Neural progenitor cell (in vitro differentiated cells): ENCODE measurements around the gene LRRC25. TPM values are rescaled to one million over a fixed set of nuclear protein-coding genes. Genes with fewer than 3 reads are reported as not detected.
A peak's percentile ranks its signal among the peaks of the same experiment; 100 is the strongest.

Experiments
- DNase-seq: peaks from one replicate; pipeline ENCODE4 v3.0.0-alpha.2; 2016; ENCODE audit warnings: low spot score
- H2AFZ ChIP-seq: fragments of 200-600 bp; sonication (generic); replicated peaks from 2 replicates; pipeline ENCODE4 v1.6.1; 2016; ENCODE audit warnings: antibody characterized with exemption
- H3F3A ChIP-seq: fragments of 200-600 bp; sonication (generic); 2 replicates; pipeline ENCODE4 v1.6.1; 2016; ENCODE audit warnings: antibody characterized with exemption, low read depth
- H3K27ac ChIP-seq: fragments of 200-600 bp; sonication (generic); 2 replicates; pipeline ENCODE4 v1.5.1; 2016; ENCODE audit warnings: mild to moderate bottlenecking
- H3K27me3 ChIP-seq: fragments of 200-600 bp; sonication (generic); 2 replicates; pipeline ENCODE4 v1.6.1; 2016; ENCODE audit warnings: mild to moderate bottlenecking, moderate library complexity
- H3K36me3 ChIP-seq: fragments of 200-600 bp; sonication (generic); 2 replicates; pipeline ENCODE4 v1.5.1; 2016
- H3K4me1 ChIP-seq: fragments of 200-600 bp; sonication (generic); 2 replicates; pipeline ENCODE4 v1.6.1; 2016; ENCODE audit warnings: mixed run types
- H3K4me2 ChIP-seq: fragments of 200-600 bp; sonication (generic); 2 replicates; pipeline ENCODE4 v1.6.1; 2016
- H3K4me3 ChIP-seq: fragments of 200-600 bp; sonication (generic); 2 replicates; pipeline ENCODE4 v1.5.1; 2016
- H3K79me2 ChIP-seq: fragments of 200-600 bp; sonication (generic); 2 replicates; pipeline ENCODE4 v1.6.1; 2016; ENCODE audit warnings: low read depth
- H3K9ac ChIP-seq: fragments of 200-600 bp; sonication (generic); 2 replicates; pipeline ENCODE4 v1.6.1; 2016
- H3K9me3 ChIP-seq: fragments of 200-600 bp; sonication (generic); 2 replicates; pipeline ENCODE4 v1.5.1; 2016; ENCODE audit warnings: low read depth
- H4K20me1 ChIP-seq: fragments of 200-600 bp; sonication (generic); 2 replicates; pipeline ENCODE4 v1.6.1; 2016; ENCODE audit warnings: low read depth
- H3K27ac Mint-ChIP-seq: 3 replicates; pipeline ENCODE4 v1.8.0; 2021; ENCODE audit warnings: mixed read lengths
- H3K27me3 Mint-ChIP-seq: 2 replicates; pipeline ENCODE4 v1.8.0; 2022; ENCODE audit warnings: low read depth, mild to moderate bottlenecking, inconsistent platforms, moderate library complexity, mixed read lengths; ENCODE audit not compliant: insufficient read depth
- H3K36me3 Mint-ChIP-seq: 3 replicates; pipeline ENCODE4 v1.8.0; 2021; ENCODE audit warnings: mixed read lengths
- H3K4me1 Mint-ChIP-seq: 3 replicates; pipeline ENCODE4 v1.8.0; 2021; ENCODE audit warnings: mixed read lengths
- H3K4me3 Mint-ChIP-seq: 3 replicates; pipeline ENCODE4 v1.8.0; 2021; ENCODE audit warnings: mild to moderate bottlenecking, moderate library complexity, mixed read lengths
- H3K9me3 Mint-ChIP-seq: 3 replicates; pipeline ENCODE4 v1.8.0; 2020; ENCODE audit warnings: mixed read lengths
- CTCF ChIP-seq: fragments of 200-600 bp; sonication (generic); IDR thresholded peaks from 2 replicates; pipeline ENCODE4 v1.5.1; 2017; ENCODE audit warnings: antibody characterized with exemption, mild to moderate bottlenecking
- EZH2 ChIP-seq: fragments of 200-600 bp; sonication (generic); IDR thresholded peaks from 2 replicates; pipeline ENCODE4 v1.6.1; 2017; ENCODE audit warnings: antibody characterized with exemption, mild to moderate bottlenecking, moderate library complexity
- EZH2phosphoT487 ChIP-seq: fragments of 200-600 bp; sonication (generic); IDR thresholded peaks from 2 replicates; pipeline ENCODE4 v1.6.1; 2017; ENCODE audit warnings: antibody characterized with exemption
- total RNA-seq: library from RNA; depleted of rRNA; stranded (reverse); fragments of >200 nt; gene quantifications from 2 replicates; pipeline ENCODE4 v1.2.3, GENCODE V29; 2015; ENCODE audit warnings: low replicate concordance

The LRRC25 gene
- total RNA-seq, 1 donor from 2014 or later = not detected

GRCh38 chr19:18427080-18427742 is 29.8 kb upstream of the LRRC25 start:
- no peaks in the 10 kb centered on the region for H3K79me2 ChIP-seq
- peaks cover 4% of the 10 kb centered on the region for H3K27me3 Mint-ChIP-seq
- no peak overlapping the region for H2AFZ ChIP-seq

GRCh38 chr19:18426416-18426767 is 29.0 kb upstream of the LRRC25 start:
- Histone ChIP-seq H3K79me2 (peaks cover 2% of the 10 kb centered on the region), H4K20me1 (peaks cover 36% of the 10 kb centered on the region), H3K9ac (no peak overlapping the region), H3F3A (peaks cover 32% of the 10 kb centered on the region), H3K4me1 (peaks cover 45% of the 10 kb centered on the region), H3K36me3 (no peaks in the 10 kb centered on the region), H3K4me3 (no peak overlapping the region), H3K4me2 (no peak overlapping the region), H3K9me3 (no peaks in the 10 kb centered on the region), H3K27ac (no peak overlapping the region), H2AFZ (no peak overlapping the region), H3K27me3 (no peaks in the 10 kb centered on the region)
- H3K27ac Mint-ChIP-seq = no peak overlapping the region
- DNase-seq = no peak
- peaks cover 48% of the 10 kb centered on the region for H3K4me1 Mint-ChIP-seq
- no peaks in the 10 kb centered on the region for H3K9me3 Mint-ChIP-seq
- H3K27me3 Mint-ChIP-seq = peaks cover 4% of the 10 kb centered on the region
- H3K4me3 Mint-ChIP-seq = no peak overlapping the region
- H3K36me3 Mint-ChIP-seq = peaks cover 2% of the 10 kb centered on the region
- TF ChIP-seq EZH2phosphoT487 (no peak), CTCF (no peak), EZH2 (no peak)

More at GRCh38 chr19:18427080-18427742, 29.8 kb upstream of the LRRC25 start:
- Mint-ChIP-seq H3K4me1 (peaks cover 42% of the 10 kb centered on the region), H3K36me3 (peaks cover 2% of the 10 kb centered on the region), H3K27ac (no peak overlapping the region), H3K9me3 (no peaks in the 10 kb centered on the region), H3K4me3 (no peak overlapping the region)
- H4K20me1 ChIP-seq = peaks cover 31% of the 10 kb centered on the region
- TF ChIP-seq CTCF (no peak), EZH2 (no peak), EZH2phosphoT487 (no peak)
- H3F3A ChIP-seq = peaks cover 37% of the 10 kb centered on the region
- H3K4me1 ChIP-seq = peaks cover 49% of the 10 kb centered on the region
- no peaks in the 10 kb centered on the region for H3K27me3 ChIP-seq
- no peak overlapping the region for H3K9ac ChIP-seq
- no peak overlapping the region for H3K27ac ChIP-seq
- DNase-seq = no peak
- H3K9me3 ChIP-seq = no peaks in the 10 kb centered on the region
- H3K4me3 ChIP-seq = no peak overlapping the region
- H3K36me3 ChIP-seq = no peaks in the 10 kb centered on the region
- H3K4me2 ChIP-seq = no peak overlapping the region

GRCh38 chr19:18425515-18426415 is 28.3 kb upstream of the LRRC25 start:
- H3K36me3 ChIP-seq = no peaks in the 10 kb centered on the region
- peaks cover 35% of the 10 kb centered on the region for H3F3A ChIP-seq
- peak overlapping the region; percentile 50 for H3K27ac Mint-ChIP-seq
- H3K4me1 Mint-ChIP-seq = peaks cover 54% of the 10 kb centered on the region
- H3K4me2 ChIP-seq = no peak overlapping the region
- H3K4me3 ChIP-seq = no peak overlapping the region
- H3K27me3 ChIP-seq = peaks cover 4% of the 10 kb centered on the region
- H3K4me3 Mint-ChIP-seq = peak overlapping the region; percentile 39
- no peaks in the 10 kb centered on the region for H3K9me3 ChIP-seq
- H3K79me2 ChIP-seq = peaks cover 8% of the 10 kb centered on the region
- TF ChIP-seq EZH2 (no peak), CTCF (no peak), EZH2phosphoT487 (no peak)
- no peaks in the 10 kb centered on the region for H3K9me3 Mint-ChIP-seq
- peaks cover 40% of the 10 kb centered on the region for H3K4me1 ChIP-seq
- no peak for DNase-seq
- H2AFZ ChIP-seq = no peak overlapping the region
- peaks cover 42% of the 10 kb centered on the region for H4K20me1 ChIP-seq
- peaks cover 2% of the 10 kb centered on the region for H3K36me3 Mint-ChIP-seq
- H3K9ac ChIP-seq = no peak overlapping the region
- H3K27me3 Mint-ChIP-seq = peaks cover 5% of the 10 kb centered on the region
- H3K27ac ChIP-seq = no peak overlapping the region
